ENCODE measurements around the gene SHH.

Gene SHH

DNA sequence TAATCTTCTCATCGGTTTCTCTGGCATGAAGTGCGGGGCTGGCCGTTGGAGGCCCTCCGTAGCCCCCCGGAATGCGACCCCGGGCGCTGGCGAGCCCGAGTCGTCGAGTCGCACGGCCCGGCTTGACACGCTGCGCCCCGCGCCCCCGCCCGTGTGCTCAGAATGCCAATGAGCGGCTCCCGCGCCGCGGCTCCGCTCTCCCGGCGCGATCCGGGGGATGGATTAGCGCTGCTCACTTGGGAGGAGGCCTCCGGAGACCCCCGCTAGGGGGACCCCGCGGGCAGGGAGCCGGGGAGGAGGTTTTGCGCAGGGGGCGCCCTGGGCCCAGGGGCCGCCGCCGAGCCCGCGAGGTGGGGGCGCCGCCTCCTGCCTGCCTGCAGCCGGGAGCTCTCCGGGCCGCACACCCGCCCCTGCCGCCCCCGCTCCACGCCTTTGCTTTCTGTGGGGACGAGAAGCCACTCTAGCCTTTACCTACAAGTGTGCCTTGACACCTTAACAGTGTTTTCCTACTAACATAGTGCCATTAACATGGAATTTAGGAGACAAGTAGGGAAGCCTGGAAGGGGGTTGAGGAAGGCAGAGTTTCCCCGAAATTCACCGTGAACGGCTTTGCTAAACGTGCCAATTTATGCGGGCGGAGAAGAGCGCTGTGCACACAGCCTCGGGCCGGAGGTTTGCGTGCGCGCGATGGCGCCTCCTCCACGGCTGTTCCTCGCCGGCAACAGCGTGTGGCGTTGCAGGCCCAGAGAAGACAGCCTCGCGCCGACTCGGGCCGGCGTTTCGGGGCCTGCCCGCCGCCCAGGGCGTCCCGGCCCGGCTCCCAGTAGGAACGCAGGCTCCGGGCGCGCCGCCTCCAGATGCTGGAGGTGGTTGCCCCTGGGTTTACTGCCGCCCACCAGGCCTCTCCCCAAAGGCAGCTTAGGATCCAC lies 7.1 kb downstream of the SHH start:
- DNase-seq: peak; percentile 32

DNA sequence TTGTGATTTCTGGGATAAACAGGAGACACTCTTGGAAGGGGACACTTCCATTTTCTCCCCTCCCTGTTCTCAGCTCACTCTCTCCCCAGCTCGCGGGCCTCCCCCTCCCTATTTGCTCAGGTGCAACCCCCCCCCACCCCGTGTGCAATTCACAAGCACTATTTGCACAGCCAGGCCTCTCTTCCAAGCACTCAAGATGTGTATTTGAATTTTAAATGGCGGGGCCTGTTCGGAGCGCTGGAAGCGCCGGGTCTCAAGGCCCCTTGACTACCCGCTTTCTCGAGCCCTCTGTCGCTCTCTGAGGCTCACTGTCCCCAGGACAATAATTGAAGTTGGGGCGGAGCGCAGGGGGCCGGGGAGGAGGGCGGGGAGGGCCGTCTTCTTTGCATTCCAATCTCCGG lies 7.8 kb downstream of the SHH start:
- no peak for DNase-seq

DNA sequence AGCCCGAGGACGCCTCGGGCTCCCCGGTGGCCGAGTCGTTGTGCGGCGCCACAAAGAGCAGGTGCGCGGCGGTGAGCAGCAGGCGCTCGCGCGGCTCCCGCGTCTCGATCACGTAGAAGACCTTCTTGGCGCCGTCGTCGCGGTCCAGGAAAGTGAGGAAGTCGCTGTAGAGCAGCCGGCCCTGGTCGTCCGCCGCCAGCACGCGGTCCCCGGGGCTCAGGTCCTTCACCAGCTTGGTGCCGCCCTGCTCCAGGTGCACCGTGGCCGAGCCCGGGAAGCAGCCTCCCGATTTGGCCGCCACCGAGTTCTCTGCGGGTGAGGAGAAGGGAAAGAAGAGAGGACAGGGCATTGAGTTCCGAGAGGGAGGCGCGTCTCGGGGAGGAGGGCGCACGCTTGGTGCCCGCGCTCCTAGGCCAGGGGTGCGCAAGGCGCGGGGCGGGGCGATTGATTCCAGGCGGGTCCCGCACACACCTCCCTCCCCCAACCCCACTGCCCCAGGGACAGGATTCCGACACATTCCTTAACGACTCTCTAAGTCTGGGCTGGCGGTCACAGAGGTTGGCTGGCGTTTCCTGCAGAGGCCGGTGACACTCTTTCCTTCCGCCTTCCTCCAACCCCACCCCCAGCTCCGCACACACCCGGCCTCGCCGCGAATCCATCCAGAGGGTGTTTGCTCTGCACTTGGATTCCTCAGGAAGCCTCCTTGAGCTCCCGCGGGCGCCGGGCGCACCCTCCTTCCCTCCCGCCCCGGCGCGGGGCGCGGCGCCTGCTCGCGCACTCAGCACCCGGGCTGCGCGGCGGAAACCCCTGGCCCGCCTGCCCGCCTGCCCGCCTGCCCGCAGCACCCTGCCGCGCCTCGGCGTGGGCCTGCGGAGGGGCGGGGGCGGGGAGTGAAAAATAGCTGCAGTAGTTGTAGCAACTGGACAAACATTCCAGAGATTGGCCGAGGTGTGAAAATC lies 8.6 kb downstream of the SHH start:
- DNase-seq: no peak

DNA sequence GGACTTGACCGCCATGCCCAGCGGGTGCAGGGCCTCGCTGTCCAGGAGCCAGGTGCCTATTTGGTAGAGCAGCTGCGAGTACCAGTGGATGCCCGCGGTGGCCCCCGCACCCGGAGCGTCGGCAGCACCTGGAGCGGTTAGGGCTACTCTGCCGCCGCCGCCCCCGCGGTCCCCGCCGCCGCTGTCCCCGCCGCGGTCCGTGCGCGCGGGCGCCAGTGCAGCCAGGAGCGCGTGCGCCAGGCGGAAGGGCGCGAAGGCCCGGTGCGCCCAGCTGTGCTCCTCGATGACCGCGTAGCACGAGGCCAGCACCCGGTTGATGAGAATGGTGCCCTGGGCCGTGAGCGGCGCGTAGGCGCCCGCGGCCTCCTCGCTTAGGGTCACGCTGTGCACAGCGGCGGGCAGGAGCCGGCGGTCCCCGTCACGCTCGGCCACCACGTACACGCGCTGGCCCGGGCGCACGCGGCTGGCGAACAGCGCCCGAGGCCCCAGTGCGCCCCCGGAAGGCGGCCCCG lies 9.3 kb downstream of the SHH start:
- no peak for DNase-seq

DNA sequence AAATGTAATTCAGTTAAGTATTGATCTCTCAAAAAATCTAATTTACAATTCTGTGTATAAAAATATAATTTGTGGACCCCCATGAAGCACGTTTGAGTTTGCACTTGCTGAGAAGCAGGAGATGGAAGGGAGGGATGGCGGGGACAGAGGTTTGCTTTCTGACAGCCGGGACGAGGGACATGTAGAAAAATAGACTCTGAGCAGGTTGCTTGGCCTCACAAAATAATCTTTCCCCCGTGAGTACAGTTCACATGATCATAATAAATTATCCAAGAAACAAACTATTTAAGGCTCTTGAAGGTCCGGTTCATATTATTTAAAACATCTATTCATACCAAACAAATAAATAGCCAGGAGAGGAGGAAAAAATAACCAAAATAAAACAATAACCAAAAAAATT lies 10.0 kb downstream of the SHH start:
- no peak for DNase-seq

DNA sequence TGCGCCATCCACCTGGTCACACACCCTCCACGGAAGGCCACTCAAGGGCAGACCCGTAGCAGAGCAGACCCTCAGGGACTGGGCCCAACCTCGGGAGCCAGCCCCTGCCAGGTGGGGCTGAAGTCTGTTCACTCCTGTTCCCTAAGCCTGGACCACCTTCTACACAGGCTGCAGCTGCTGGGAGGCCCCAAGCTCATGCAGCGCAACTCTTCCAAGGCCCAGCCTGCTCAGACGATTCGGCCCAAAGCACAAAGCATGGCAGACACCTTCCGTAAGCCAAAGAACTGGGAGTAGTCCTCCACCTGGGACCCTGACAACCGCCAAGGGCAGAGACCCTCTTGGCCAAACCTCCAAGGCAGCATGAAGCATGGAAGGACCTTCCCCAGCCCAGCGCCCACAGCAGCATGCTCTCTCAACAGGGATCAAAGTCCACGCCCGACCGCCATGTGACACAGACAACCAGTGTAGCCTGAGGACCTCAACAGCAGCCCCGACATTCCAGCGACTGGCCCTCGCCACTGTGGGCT lies 11.5 kb downstream of the SHH start:
- no peak for DNase-seq

DNA sequence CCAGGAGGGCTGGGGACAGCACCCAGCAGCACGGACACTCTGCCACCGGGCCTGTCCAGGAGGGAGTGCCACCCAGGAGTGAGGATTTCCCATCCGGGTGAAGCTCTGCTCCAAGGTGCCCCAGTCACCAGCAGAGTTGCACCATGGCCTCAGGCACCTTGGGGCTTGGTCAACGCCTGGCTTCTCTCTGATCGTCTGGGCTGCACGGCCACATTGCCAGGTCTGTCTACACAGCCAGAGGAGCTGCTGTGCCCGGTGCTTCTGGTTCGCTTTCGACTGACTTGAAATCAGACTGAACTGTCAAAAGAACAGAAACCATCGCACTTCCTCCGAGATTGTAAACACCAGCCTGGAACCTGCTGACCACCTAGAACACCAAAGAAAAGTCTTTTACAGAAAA lies 12.0 kb downstream of the SHH start:
- no peak for DNase-seq

DNA sequence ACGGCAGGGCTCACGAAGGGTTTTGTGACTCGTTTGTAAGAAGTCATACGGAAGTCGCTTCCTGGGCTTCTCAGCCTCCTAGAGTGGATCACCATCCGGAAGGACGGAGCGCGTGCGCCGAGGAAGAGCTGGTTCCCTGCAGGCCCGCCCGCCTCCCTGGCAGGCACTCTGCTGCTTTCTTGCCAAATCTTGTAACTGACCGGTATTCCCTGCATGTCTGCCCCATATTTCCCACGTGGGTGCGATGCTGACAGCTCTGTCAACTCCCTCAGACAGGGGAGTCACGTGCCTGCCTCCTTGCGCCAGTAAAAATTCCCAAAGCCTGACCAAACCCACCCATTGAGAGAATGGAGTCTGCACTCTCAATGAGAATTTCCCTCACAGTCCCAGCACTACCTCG lies 12.7 kb downstream of the SHH start:
- DNase-seq: no peak

DNA sequence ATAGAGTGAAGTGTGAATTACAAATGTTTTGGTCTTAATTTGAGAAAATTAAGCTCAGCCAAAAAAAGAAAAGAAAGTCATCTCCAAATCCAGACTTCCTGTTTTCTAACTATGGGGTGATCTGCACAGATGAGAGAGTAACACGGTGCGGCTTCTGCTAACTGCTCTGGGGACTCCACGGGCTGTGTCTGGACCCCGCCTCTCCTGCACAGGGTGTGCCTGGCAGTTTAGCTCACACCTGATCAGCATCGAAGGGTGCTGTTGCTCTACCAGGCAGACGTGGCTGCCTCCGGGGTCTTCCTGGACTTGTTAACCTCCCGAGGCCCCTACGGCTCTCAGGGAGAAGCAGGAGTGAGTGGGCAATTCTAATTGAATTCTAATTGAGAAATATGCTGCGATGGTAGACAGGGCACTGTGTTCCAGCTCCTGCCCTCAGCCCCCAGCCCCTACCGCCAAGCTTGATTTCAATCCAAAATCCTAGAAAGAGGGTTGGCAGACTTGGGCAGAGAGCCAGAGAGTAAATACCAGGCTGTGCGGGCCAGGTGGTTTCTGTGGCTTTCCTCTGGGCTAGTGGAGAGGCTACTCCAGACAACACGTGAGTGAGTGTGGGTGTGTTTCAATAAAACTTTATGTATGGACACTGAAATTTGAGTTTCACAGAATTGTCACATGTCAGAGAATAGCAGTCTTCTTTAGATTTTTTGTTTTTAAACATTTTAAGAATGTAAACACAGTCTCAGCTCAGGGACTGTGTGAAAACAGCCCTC lies 13.4 kb downstream of the SHH start:
- DNase-seq: no peak

DNA sequence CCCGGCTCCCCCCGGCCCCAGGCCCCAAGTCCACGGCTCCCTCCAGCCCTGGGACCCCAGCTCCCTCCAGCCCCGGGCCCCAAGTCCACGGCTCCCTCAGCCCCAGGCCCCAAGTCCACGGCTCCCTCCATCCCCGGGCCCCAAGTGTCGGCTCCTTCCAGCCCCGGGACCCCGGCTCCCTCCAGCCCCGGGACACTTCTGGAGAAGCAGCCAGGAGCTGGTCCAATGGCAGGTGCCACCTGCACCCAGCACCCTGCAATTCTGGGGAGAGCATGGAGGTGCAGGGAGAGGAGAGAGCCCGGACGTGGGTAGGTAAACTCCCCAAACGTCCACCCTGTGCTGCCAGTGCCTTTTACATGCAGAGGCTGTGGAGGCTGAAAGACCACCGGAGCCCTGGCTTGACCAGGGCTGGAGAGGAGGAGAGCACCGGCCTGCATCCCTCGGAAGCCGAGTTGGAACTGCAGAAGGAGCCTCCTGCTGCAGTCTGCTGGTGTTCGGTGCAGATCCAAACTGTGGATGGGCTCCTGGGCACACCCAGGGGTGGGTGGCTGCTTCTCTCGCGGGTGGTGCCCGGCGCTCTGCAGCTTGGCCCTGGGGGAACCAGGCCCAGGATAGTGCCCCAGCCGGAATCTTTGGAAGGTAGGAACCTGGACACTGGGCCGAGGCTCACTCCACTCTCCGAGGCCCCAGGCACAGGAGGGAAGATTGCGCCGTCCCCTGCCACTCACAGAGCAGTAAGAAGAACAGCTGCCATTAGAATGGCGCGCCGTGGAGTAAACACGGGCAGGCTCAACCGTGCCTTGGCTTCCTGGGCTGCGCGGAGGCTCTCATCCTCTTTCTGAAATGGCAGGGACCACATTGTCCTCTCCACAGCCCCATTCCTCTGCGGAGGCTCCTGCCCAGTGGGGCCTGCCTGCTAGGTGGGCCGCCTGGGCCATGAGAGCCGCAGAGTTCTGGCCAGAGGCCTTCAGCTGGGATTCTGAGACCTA lies 14.7 kb downstream of the SHH start:
- DNase-seq: no peak

DNA sequence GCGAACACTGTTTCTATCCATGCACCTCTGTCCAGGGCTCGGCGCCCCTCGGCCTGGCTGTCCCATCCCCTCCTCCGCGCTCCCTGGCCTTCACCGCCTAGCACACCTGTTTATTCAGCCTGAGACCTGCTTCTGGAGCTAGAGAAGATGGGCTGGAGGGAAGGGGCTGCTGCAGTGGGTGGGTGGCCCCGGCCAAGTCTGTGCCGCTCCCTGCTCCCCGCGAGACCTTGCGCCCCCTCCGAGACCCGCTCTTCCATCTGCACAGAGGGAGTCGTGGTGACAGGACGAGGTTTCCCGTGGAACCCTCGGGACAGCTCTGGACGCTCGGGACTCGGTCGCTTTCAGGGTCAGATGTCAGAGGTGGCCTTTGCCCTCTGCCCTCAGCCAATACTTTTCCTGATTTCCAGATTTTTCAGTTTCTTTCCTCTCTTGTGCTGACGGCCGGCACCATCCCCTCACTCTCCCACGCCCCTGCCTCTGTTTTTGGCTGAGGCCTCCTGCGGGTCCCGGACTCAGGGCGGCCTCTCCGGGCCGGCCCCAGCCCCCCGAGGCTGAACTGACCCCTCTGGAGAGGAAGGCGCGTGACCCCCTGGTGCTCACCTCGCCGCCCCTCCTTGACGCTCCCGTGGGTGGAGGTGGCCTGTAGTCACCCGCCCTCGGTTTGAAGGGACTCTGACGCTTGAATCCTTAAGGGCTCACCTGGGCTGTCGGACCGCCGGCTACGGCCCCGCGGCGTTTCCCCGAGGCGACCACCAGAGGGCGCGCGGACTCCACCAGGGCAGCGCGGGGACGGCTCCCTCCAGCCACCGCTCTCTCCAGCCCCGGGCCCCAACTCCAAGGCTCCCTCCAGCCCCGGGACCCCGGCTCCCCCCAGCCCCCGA lies 15.6 kb downstream of the SHH start:
- peak; percentile 30 for DNase-seq

DNA sequence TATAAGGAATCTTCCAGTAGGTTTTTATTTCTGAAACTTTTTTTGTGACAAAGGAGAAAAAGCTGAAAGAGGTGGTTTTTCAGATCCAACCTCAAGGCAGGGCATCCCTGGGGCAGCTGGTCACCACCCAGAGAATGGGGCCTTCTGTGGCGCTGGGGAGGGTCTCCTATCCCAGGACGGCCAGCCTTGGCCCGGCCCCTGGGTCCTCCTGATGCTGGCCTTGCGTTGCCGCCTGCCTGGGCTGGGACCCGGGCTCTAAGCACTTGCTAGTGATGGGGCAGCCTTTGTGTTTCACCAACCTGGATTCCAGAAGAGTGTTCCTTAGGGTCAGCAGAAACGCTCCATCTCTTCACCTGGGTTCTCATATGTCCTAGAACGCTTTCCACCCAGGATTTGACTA lies 16.3 kb downstream of the SHH start:
- DNase-seq: no peak

DNA sequence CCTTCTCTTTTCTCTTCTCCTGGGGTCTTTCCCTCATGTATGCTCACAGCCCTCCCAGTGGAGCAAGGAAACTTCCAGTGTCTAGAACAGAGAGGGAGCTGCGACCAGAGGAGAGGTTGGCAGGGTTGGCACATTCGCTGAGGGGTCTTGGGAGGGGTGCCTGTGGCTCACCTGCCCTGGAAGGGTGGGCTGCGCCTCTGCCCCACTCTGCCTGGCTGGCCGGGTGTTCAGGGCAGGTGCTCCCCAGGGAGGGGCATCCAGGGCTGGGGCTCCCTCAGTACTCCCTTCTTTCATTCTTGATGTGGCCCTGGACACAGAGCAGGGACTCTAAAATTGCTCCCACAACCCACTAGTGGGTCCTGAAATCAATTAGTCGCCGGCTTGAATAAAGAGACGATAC lies 16.9 kb downstream of the SHH start:
- DNase-seq: no peak

DNA sequence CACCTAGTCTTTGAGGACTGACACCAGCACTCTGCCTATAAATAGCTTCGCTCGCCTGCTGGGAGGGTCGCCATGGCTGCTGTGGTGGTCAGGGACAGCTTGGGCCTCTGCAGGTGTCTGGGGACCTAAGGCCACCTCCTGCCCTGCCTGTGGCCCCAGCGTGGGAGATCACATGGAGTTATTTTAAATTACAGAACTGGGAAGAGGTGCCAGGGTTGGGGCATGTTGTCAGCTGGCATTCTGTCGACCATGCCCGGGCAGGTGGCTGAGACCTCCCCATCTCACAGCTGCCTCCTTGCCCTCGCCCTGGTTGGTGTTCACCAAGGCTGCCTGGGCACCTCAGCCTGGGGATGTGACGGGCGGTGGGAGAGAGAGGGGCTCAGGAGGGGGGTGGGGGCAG lies 18.1 kb downstream of the SHH start:
- DNase-seq: no peak

DNA sequence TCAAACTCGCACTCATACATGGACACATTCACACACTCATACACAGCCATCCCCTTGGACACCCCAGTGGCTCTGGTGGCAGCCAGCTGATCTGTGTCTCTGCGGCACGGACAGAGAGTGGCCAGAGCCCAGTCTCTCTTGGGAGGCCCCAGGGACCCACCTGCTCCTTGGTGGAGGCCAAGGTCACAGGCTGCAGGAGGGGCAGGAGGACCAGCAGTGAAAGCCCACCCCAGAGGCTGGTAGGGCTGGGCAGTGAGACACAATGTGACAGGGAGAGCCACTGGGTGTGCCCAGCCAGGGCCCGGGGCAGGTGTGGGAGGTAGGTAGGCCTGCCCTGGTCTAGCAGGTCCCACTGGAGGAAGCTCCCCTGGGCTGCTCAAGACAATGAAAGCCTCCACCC lies 18.5 kb downstream of the SHH start:
- no peak for DNase-seq

DNA sequence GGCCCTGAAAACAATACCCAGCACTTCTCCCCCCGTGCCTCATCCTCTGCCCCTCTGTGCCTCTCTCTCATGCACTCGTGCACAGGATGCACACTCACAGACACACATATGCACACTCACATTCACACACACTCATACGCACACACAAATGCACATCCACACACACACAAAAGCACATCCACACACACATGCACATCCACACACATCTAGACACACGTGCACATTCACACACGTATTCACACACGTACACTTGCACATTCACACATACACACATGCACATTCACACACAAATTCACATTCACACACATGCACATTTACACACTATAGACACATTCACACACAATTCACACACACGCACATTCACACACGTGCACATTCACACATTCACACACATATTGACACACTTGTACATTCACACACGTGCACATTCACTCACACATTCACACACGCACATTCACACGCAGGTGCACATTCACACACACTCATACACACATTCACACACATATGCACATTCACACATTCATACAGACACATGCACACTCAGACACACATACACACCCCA lies 19.2 kb downstream of the SHH start:
- DNase-seq: no peak

DNA sequence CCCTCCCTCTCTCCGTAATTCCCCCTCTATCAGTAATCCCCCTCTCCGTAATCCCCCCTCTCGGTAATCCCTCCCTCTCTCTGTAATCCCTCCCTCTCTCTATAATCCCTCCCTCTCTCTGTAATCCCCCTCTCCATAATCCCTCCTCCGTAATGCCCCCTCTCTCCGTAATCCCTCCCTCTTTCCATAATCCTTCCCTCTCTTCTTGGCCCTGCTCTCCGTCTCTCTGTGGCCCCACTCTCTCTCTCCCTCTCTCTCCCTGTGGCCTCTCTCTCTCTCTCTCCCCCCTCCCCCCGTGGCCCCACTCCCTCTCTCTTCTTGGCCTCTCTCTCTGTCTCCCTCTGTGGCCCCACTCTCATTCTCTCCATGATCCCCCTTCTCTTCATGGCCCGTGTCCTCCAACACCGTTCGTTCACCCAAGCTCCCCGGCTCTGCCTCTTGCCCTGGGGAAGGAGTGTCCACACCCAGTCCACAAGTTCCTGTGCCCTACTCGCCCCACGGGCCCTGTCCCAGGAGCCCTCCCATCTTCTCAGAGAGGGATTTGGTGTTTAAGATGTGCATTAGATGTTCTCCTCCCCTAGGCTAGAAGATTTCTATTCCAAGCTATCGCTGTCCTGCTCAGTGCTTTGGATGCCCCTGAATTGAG lies 19.8 kb downstream of the SHH start:
- DNase-seq: no peak

DNA sequence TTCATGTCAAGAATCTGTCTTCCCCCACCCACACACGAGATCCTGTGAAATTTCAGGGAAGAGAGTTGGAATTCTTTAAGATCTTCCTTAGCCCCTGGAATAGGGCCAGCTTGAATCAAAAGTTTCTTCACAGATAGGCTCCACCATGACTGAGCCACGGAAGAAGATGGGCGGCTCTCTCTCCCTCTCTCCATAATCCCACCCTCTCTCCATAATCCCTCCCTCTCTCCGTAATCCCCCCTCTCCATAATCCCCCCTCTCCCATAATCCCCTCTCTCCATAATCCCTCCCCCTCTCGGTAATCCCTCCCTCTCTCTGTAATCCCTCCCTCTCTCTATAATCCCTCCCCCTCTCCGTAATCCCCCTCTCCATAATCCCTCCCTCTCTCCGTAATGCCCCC lies 20.4 kb downstream of the SHH start:
- DNase-seq: no peak

DNA sequence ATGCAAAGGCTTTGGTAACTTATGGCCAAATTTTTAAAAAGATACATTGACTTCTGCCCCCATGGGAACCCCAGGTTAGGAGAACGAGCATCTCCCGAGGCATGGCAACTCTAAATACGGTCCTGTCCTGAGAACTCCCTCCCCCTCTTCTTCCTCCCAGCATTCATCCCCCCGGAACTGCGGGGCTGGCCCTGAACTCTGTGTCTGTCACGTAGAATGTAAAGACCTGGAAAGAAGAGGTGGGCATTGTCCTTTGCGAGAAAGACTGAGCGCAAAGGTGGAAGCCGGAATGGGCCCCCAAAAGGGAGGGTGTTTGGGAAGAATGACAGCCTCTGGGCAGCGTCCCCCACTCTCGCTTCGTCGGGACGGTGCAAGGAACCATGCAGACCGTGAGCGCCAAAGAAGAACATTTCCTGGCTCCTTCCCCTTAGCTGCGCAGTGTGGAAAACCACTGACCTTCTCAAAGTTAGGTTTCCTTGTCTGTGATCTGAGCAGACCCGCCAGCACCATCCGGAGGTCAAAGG lies 21.0 kb downstream of the SHH start:
- DNase-seq: no peak
